Eye (tissue), 1 donor: ENCODE measurements around the gene LHFPL3.

Experiments
- DNase-seq: peaks from one replicate; pipeline ENCODE4 v3.0.0-alpha.2; 2015

The LHFPL3 gene

GRCh38 chr7:104945599-104945956 lies 617.2 kb downstream of the LHFPL3 start:
- DNase-seq = no peak

- no peak for DNase-seq
Measured at GRCh38 chr7:104946338-104946737, 617.9 kb downstream of the LHFPL3 start.

GRCh38 chr7:104950006-104950405 lies 621.6 kb downstream of the LHFPL3 start:
- no peak for DNase-seq

GRCh38 chr7:104950754-104951153 lies 622.4 kb downstream of the LHFPL3 start:
- no peak for DNase-seq

GRCh38 chr7:104951546-104951945 lies 623.1 kb downstream of the LHFPL3 start:
- DNase-seq = no peak

GRCh38 chr7:104955276-104955675 lies 626.9 kb downstream of the LHFPL3 start:
- no peak for DNase-seq
